CD1c-positive myeloid dendritic cell (primary cell): ENCODE data around the gene KRTAP11-1.
A peak's percentile ranks its signal among the peaks of the same experiment; 100 is the strongest.

Source experiments
- DNase-seq: peaks from one replicate; pipeline ENCODE4 v3.0.0-alpha.2; 2016; ENCODE audit errors: extremely low spot score

The KRTAP11-1 gene, protein sequence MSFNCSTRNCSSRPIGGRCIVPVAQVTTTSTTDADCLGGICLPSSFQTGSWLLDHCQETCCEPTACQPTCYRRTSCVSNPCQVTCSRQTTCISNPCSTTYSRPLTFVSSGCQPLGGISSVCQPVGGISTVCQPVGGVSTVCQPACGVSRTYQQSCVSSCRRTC

DNA sequence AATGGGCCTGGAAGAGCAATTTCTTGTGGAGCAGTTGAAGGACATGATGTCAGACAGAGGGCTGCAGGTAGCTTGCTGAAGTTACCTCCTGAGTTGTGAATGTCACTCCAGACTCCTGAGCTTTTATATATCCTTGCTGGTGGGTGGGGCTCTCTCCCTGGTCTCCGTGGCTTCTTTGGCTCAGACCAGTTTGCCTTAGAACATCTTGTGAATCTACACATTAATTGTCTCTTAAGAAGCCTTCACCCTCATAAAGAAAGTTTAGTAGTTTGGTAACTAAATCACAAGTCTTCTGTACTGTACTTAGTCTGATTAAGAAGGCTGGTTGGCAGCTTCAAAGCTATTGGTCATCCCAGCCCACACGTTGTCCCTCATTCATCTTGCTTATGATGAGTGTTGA lies at the start of gene KRTAP11-1:
Gene KRTAP11-1 (minus strand): TSS at position 101 of the 400 bp plus-strand sequence. CDS start 56 bp downstream, at position 45.
- no peak for DNase-seq

DNA sequence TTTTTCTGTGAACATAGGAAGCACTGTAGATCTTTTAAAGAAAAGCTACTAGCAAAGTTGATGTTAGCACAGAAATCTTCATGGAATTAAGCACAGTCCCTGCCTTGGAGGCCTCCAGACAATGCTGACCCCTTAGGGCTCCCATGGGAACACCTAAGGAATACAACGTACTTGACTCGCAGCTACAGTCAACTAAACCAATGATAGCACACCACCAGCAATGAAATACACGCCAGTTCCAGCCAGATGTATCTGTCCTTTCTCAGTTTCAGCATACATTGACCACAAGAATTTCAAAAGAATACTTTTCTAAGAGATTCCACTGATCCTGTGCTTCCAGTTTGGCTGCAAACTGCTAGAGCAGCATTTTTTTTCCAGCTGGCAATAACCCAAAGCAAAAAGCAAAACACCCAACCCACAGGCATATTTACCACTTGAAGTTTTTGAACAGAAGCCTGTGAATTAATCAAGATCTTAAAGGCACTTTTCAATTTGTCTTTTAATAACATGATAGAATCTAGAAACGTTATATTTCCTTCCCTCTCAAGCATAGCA lies 42.8 kb upstream of the KRTAP11-1 start:
- no peak for DNase-seq

- DNase-seq = no peak
Measured at GRCh38 chr21:30921129-30921528, 39.7 kb upstream of the KRTAP11-1 start.

GRCh38 chr21:30917557-30917956 lies 36.2 kb upstream of the KRTAP11-1 start:
- no peak for DNase-seq

- DNase-seq = no peak
Measured at GRCh38 chr21:30900881-30901280, 19.5 kb upstream of the KRTAP11-1 start.

GRCh38 chr21:30882866-30883597 lies 1.7 kb upstream of the KRTAP11-1 start:
- no peak for DNase-seq

DNA sequence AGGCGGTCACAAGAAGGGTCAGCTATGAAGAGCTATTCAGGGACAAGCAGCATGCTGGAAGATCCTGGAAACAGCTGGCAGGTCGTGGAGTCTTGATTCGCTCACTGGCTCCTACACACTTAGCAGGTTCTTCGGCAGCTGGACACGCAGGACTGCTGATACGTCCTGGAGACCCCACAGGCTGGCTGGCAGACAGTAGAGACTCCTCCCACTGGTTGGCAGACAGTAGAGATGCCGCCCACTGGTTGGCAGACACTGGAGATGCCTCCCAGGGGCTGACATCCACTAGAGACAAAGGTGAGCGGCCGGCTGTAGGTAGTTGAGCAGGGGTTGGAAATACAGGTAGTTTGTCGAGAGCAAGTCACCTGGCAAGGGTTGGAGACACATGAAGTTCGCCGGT lies 466 bp downstream of the KRTAP11-1 start:
- no peak for DNase-seq

DNA sequence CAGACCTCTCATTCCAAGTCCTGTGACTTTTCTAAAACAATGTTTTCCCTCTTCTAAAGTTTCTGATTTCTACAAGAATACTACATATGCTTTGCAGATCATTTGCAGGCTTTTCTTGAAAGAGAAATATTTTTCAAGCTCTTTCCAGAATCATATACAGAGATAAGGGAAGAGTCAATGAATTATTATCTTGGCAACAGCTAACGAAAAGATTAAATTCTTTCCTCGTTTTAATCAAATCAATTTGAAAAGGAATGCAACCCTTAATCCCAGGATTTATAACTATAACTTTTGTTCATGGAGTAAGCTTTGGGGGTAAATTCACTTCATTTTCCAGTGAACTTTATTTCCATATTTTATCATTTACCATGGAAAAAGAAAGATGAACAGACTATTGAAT lies 6.9 kb downstream of the KRTAP11-1 start:
- DNase-seq = no peak

DNA sequence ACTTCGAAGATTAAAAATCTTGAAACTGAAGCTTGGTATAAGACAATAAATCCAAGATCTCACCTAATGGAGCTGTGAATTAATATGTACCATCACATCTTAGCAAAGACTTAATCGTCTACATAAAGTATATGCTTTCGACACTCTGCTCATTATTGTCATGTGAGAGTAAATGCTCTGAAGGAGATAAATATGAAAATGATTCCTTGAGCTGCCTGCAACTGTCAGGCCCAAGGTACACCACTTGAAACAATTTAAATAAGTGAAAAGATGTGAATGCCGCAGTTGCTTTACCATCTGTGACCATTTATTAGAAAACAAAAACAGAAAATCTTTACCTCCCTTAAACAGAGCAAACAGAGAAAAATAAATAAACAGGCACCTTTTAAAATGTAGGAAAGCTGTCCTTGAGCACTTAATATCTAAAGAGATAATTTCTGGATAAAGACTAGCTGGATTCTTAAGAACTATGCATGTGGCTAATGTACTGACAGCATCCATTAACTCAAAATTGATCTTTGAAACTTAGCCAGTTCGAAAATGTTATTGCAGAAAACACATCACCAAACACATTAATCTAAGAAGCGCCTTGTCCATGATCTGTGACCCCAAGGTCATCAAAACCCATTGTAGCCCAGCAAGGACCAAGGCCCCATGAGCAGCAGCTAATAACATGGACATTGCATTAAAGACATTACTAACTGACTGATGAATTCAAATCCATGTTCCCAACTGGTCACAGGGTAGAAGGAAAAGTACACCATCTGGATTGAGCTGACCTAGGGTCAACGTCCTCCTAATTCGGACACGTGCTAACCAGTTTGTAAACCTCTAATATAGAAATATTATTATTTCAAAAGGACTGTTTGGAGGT lies 33.5 kb downstream of the KRTAP11-1 start:
- DNase-seq = no peak

DNA sequence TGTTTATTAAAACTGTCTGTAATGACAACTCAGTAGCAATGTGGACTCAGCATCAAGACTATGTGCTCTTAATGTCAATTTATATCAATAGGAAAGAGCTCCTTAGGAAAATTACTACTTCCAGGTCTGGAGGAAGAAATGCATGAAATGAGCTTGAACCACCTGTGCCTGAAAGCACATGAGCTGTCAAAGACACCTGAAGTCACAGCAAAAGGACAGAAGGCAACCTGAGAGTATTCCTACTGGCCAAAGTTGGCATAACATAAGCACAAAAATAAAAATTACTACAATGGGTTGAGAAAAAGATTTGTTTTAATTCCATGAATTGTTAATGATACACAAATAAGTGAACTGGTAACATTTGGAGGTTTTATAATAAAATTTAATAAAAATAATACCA lies 38.4 kb downstream of the KRTAP11-1 start:
- DNase-seq = no peak

DNA sequence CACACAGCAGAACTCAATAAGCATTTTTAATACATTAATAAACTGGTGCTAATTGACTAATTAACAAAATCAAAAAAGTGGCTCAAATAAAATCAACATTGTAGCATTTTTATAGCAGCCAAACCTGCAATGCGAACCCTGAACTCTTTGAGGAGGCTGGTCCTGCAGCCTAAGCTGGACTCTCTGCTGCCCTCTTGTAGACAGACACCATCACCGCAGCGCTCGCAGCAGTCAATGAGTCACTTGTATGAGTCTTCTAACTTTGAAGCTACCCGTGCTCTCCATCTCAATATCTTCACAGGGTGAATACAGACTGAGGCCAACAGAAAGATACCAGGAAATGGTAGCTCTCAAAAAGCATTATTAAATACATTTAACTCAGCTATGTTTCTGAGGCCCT lies 42.1 kb downstream of the KRTAP11-1 start:
- no peak for DNase-seq

DNA sequence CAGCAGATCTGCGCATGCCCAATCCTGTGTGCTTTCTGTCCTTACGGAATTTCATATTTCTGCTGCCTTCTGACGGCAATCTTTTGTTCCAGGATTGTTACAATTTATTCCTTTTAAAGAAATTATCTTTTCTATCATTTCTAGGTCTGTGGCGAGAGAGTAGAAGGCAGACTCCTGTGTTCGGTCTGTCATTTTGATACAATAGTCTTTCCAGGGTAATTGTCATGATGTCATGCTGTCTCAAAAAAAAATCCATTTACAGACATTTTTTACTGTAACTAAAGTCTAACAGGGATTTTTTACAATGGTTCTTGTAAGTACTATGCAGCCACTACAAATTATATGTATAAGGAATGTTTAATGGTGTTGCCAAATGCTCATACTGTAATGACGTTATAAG lies 42.8 kb downstream of the KRTAP11-1 start:
- DNase-seq = no peak

DNA sequence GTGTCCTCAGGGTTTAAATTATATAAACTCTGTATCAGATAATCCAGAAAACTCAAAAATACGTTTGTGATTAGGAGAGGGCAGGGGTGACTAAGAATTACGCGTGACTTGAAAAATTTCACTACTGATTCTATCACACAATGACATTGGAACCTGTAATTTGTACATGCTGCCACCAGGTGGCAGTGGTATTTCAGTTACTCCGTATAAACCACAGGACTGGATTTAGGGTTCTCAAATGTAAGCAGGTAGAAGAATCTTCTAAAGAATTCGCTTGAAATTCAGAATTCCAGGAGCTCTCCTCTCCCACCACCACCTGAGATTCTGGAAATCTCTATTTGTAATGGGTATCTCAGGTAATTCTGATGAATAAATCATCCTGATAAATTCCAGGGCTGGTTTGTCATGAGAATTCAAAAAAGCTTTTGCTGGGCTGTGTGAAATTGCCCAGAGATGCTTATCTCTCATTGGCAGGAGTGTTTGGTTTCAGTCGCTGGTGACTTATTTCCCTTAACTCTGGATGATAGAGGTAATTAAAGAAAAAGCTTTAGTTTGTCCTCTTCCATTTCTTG lies 50.1 kb downstream of the KRTAP11-1 start:
- DNase-seq = peak; percentile 58
